A673 (cell line): Measurements from ENCODE around the gene CLEC16A.

ENCODE experiments used
- EZH2 ChIP-seq: fragments of 200-600 bp; sonication (generic); IDR thresholded peaks from 2 replicates; pipeline ENCODE4 v1.6.1; 2017; ENCODE audit warnings: borderline replicate concordance, low read depth, mild to moderate bottlenecking, mixed read lengths, antibody characterized with exemption, low read length; ENCODE audit not compliant: poor library complexity, severe bottlenecking
- TF ChIP-seq, protein P1 (sequence below): fragments of 300-800, 200-600 bp; sonication (generic); conservative IDR thresholded peaks from 2 replicates; pipeline ENCODE4 v1.5.1; 2017; ENCODE audit warnings: low read depth, mild to moderate bottlenecking, antibody characterized with exemption, low read length, moderate library complexity, mixed read lengths

DNA sequence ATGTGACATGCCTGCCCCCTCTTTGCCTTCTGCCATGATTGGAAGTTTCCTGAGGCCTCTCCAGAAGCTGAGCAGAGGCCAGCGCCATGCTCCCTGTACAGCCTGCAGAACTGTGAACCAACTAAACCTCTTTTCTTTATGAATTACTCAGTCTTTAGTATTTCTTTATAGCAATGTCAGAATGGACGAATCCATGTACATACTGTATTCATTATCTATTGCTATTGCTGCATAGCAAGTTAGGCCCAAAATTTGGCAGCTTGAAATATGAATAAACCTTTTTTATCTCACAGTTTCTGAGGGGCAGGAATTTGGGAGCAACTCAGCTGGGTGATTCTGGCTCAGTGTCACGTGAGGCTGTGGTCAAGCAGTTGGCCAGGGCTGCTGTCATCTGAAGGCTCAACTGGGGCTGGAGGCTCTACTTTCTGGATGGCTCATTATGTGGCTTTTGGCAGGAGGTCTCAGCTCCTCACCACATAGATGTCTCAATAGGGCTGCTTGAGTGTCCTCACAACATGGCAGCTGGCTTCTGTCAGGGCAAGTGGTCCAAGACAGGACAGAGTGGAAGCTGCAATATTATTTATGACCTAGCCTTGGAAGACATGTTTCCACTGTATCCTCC lies 271.7 kb downstream of the CLEC16A start:
- TF ChIP-seq, protein P1, sequence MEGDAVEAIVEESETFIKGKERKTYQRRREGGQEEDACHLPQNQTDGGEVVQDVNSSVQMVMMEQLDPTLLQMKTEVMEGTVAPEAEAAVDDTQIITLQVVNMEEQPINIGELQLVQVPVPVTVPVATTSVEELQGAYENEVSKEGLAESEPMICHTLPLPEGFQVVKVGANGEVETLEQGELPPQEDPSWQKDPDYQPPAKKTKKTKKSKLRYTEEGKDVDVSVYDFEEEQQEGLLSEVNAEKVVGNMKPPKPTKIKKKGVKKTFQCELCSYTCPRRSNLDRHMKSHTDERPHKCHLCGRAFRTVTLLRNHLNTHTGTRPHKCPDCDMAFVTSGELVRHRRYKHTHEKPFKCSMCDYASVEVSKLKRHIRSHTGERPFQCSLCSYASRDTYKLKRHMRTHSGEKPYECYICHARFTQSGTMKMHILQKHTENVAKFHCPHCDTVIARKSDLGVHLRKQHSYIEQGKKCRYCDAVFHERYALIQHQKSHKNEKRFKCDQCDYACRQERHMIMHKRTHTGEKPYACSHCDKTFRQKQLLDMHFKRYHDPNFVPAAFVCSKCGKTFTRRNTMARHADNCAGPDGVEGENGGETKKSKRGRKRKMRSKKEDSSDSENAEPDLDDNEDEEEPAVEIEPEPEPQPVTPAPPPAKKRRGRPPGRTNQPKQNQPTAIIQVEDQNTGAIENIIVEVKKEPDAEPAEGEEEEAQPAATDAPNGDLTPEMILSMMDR, result no peak
- TF ChIP-seq EZH2, result no peak
